GM21447 (cell line): ENCODE results near the gene LDHD.

Experiments used
- ATAC-seq: cut with Tn5 transposase; IDR thresholded peaks from one replicate; pipeline ENCODE4 v1.9.1; 2021; ENCODE audit not compliant: unreplicated experiment

LDHD gene

GRCh38 chr16:75081179-75081859 is 35.3 kb downstream of the LDHD start:
- ATAC-seq, result no peak

- ATAC-seq, result no peak
Measured at GRCh38 chr16:75080205-75081029, 36.2 kb downstream of the LDHD start.

GRCh38 chr16:75079346-75079926 is 37.1 kb downstream of the LDHD start:
- ATAC-seq, result no peak

- no peak for ATAC-seq
Measured at GRCh38 chr16:75078886-75079285, 37.7 kb downstream of the LDHD start.

- ATAC-seq, result peak; percentile 20
Measured at GRCh38 chr16:75075688-75076268, 40.8 kb downstream of the LDHD start.

DNA sequence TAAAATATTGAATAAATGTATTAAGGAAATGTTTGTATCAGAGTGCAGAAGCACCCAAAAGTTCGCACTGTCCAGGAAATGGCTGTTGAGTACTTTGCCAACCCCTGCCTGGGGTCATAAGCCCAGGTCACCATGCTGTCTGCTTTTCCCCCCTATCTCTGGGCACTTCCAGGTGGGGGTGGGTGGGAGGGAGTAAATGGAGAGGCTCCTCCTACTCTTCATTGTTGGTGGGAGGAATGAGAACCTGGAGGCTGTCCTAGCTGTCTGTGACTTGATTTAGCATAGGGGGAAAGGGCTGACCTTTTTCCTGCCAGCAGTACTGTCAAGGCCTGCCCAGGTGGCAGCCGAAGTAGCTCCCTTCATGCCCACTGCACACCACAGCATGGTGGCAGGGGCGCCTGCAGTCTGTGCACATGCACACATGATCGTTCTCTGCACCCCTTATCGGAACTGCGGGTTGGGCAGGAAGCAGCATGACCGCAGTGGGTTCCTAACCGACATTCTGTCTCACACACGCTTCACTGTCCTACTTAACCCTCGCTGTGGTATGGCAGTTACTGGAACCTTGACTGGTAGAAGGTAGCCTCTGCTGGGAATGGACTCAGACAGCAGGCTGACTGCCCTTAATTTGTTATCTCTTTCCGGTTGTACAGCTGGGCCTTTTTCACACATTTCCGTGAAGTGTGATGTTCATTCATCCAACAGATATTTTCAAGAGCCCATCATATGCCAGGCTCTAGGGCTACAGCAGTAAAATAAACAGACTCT is 41.5 kb downstream of the LDHD start:
- ATAC-seq, result peak; percentile 95

DNA sequence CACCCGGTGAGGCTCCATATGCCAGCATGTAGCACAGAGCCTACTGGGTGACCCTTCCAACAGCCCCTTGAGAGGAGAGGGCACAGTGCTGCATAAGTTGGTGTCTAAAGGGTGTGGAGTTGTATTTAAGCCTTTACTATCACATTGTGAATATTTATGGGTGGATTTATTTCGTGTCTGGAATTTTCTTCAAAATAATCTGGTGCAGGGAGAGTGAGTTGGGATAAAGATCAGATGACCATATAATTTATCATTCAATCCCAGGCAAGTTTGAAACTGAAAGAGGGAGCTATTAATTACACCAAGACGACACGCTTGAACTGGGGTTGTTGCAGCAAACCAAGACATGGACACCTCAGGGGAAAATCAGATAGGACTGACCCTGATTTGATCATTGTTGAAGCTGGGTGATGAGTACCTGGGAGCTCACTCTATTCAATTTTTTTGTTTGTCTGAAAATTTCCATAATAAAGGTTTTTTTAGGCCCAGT is 42.2 kb downstream of the LDHD start:
- ATAC-seq, result no peak

DNA sequence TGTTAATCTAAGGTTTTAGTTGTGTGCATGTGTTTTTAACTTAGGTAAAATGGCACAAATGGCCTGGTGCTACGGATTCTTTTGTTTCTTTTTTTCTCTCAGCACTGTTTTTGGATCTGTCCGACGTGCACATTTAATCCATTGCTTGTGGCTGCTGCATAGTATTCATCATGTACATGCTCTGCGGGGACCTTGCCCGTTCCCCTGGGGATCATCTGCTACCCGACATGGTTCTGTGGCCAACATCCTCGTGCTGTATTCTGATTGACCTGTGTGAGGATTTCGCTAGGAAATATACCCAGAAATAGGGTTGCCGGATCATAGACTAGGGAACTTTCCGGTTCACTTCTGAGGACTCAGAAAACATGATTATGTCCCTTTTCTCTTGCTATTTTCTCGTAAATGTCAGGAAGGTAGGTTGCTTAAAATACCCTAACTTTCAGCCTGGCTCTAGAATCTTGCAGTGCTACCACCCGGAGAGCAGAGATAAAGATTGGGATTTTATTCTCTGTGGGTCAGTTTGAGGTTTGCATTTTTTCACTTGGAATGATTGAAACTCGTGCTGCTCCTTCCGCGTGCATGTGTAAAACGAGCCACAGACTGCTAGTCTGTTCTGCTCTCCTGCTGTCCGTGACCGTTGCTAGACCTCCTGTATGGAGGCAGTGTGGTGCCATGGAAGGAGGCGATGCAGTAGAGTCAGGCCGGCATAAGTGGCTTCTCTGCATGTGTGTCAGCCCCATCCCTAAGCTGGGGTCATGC is 42.9 kb downstream of the LDHD start:
- ATAC-seq, result no peak

DNA sequence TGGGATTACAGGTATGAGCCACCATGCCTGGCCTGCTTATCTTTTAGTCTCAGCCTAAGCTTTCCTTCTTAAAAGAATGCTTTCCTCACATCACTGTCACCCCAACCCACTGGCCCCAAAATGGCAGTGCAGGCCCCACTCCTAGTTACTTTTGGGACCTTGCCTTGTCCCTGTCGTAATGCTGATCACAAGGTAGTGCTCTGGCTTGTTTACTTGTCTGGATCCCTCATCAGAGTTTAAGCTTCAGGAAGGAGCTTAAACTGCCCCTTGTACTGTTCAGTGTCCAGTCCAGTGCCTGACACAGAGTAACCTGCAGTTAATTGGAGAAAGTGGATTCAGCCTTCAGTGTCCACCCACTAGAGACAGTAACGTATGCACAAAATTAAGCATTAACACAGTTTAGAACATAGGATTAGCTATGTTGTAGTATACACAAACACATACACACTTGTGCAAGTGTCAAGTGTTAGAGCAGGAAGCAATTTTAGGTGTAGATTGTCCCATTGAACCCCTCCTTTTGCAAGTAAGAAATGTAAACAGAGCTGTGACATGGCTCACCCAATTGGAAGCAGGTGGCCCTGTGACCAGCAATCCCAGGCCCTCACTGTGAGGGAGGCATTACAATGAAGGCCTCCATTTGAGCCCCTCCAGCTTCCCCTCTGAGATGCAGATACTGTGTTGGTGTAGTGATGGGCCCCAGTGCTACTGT is 44.2 kb downstream of the LDHD start:
- ATAC-seq, result no peak

DNA sequence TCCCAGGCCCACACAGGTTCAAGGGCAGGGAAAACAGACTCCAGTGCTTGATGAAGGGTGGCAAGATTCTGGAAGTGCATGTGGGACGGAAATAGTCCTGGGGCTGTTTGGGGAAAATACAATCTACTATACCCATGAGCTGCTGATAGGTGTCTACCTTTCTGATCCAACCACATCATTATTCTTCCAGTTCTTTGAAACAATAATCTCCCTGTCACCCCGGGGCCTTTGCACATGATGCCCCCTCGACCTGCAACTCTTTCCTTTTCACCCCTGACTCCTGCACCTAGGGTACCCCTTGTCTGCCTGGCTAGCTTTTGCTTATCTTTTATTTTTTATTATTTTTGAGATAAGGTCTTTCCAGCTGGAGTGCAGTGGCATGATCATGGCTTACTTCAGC is 45.0 kb downstream of the LDHD start:
- no peak for ATAC-seq

DNA sequence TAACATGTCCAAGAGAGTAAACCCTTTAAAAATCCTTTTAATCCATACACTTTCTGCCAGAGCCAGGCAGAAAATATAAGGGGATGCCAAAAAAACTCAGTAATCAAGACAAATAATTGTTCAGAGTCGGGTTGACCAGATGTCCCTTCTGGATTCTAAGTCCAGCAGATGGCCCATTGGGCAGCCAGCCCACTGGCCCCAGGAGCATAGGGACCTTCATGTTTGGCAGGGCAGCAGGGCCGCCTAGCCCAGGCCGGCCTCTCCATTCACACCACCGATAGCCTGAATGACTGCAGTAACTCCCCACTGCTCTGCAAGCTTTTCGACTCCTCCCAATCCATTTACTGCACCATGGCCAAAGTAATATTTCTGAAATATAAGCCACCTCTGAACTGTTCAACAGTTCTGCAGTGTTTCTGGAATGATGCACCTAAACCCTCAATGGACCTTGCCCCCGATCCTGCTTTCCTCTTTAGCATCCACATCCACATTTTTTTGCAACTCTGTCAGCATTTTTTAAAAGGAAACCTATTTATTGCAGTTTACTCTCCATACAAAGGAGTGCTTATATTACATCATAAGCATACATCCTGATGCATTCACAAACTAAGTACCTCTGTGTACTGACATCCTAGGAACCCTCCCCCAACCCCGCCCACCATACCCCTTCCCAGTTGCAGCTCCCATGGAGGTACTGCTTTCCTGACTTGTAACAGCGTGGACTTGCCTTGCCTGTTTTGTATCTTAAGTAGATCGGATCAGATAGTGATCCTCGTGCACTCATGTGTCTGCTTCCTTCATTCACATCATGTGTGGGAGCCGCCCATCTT is 46.4 kb downstream of the LDHD start:
- no peak for ATAC-seq

DNA sequence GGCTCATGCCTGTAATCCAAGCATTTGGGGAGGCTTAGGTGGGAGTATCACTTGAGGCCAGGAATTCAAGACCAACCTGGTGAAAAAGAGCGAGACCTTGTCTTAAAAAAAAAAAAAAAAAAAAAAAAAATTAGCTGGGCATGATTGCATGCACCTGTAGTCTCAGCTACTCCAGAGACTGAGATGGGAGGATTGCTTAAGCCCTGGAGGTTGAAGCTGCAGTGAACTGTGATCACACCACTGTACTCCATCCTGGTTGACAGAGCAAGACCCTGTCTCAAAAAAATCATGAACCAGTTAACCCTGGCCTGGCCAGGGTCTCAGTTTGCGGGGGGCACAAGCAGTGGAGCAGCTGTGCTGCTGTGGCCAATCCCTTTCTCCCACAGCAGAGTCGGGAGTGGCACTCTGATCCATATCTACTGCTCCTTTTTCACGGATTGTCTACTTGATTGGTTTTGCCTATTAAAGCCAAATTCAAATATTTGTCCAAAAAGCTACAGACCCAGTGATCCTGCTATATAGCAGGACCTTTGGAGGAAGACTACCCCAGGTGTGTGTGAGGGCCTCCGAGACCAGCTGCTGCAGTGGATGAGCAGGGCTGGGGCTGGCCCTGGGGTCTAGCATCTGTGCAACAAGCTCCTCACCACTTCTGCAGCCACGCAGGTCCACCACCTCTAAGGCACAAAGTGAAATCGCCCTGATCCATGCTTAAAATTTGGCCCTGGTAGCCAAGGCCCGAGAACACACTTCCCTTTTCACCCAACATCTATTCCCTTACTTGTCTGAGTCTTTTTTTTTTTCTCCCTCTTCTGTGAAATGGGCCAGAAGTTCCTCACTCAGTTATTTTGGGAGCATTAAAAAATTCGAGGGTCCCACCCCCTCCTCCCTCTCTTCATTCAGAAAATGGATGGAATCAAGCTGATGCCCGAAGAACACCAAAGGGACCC is 48.2 kb downstream of the LDHD start:
- ATAC-seq, result no peak

DNA sequence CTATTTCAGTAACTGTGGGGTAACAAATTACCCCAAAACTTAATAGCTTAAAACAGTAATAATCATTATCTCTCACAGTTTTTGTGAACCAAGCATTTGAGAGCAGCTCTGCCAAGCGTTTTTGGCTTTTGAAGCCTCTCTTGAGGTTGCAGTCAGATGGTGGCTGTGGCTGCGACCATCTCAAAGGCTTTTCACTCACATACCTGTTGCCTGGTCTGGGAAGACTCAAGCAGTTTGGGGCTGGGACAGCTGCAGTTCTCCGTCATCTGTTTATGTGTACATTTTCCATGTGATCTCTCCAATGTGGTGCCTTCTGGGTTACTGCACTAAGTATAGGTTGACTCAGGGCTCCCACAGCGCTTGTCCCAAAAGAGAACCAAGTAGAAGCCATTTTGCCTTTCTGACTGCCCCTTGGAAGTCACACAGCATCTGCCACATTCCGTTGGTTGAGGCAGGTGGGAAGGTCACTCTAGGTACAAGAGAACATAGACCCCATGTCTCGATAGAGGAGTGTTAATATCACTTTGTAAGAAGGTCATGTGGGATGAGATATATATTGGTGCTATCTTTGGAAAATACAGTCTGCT is 49.6 kb downstream of the LDHD start:
- no peak for ATAC-seq

GRCh38 chr16:75065521-75066149 is 50.9 kb downstream of the LDHD start:
- no peak for ATAC-seq

DNA sequence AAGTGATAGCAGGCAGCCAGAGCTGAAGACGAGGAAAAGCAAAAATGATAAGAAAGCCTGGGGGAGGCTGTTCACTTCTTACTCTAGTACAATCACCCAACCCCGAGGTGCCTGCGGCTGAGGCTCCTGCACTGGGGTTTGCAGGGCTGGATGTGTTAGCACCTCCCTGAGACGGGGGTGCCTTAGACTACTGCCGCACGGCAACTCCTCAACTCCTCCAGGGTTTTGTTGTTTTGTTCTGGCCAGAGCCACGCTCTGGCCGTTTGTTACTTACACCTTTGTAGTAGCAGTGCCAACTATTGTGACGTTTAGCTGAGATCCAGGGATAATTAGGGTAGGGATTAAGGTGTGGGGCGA is 51.5 kb downstream of the LDHD start:
- ATAC-seq, result no peak

- no peak for ATAC-seq
Measured at GRCh38 chr16:75064403-75065148, 52.0 kb downstream of the LDHD start.
